Nasal cavity respiratory epithelium epithelial cell of viscerocranial mucosa (primary cell): ENCODE data around the gene IFNK. TPM values are rescaled to one million over a fixed set of nuclear protein-coding genes. Genes with fewer than 3 reads are reported as not detected.

Source experiments
- total RNA-seq: library from RNA; depleted of rRNA; stranded (reverse); fragments of >200 nt; gene quantifications from 2 replicates; pipeline ENCODE4 v1.2.3, GENCODE V29; 2014

The IFNK gene
- not detected in 2 replicates for total RNA-seq

GRCh38 chr9:27524236-27524635, at the start of gene IFNK:
IFNK (plus strand) TSS chr9:27524290; CDS start chr9:27524337, 47 bp downstream.

GRCh38 chr9:27529316-27530278, 5.5 kb downstream of the IFNK start, which contains the start of gene MOB3B:
MOB3B (minus strand) TSS chr9:27529814; CDS start chr9:27455550, 74,264 bp downstream.

GRCh38 chr9:27572918-27573633, 49.0 kb downstream of the IFNK start, which contains the start of gene C9orf72:
C9orf72 (minus strand) TSS chr9:27573481; CDS start chr9:27567120, 6,361 bp downstream.

Other genes with a start within 250 kb of the IFNK start
- gene EQTN, start 227.1 kb upstream of the IFNK start, total RNA-seq = 0.14 TPM in 1 of 2 replicates, not detected in the other
- 0.68 and 4.1 TPM in 2 replicates for gene MOB3B, start 5.5 kb downstream of the IFNK start, total RNA-seq
- gene C9orf72, start 49.2 kb downstream of the IFNK start, total RNA-seq = 21.4 and 26.3 TPM in 2 replicates